HL-60 (cell line): ENCODE measurements around the gene FANCM.

Experiments
- CTCF ChIP-seq: IDR thresholded peaks from one replicate; pipeline ENCODE4 v1.5.1; 2011; ENCODE audit warnings: low read length, control low read depth, inconsistent platforms; ENCODE audit not compliant: insufficient read depth
- GABPA ChIP-seq: IDR thresholded peaks from 2 replicates; pipeline ENCODE4 v1.6.1; 2012; ENCODE audit warnings: low read depth
- POLR2AphosphoS5 ChIP-seq: IDR thresholded peaks from 2 replicates; pipeline ENCODE4 v1.6.1; 2012; ENCODE audit warnings: low read depth

- TF ChIP-seq CTCF (no peak), GABPA (no peak), POLR2AphosphoS5 (no peak)
These were observed 107.0 kb downstream of the FANCM start for GRCh38 chr14:45242706-45243105.
